Measurements from ENCODE around the gene BLVRB. TPM values are rescaled to one million over a fixed set of nuclear protein-coding genes. Genes with fewer than 3 reads are reported as not detected.

BLVRB gene
- total and polyA plus RNA-seq, 9 of the 15 experiments (the other 6 are each of a cell fraction or from before 2014, with no cell fraction given): 81.1 to 749 (median 331) TPM

DNA sequence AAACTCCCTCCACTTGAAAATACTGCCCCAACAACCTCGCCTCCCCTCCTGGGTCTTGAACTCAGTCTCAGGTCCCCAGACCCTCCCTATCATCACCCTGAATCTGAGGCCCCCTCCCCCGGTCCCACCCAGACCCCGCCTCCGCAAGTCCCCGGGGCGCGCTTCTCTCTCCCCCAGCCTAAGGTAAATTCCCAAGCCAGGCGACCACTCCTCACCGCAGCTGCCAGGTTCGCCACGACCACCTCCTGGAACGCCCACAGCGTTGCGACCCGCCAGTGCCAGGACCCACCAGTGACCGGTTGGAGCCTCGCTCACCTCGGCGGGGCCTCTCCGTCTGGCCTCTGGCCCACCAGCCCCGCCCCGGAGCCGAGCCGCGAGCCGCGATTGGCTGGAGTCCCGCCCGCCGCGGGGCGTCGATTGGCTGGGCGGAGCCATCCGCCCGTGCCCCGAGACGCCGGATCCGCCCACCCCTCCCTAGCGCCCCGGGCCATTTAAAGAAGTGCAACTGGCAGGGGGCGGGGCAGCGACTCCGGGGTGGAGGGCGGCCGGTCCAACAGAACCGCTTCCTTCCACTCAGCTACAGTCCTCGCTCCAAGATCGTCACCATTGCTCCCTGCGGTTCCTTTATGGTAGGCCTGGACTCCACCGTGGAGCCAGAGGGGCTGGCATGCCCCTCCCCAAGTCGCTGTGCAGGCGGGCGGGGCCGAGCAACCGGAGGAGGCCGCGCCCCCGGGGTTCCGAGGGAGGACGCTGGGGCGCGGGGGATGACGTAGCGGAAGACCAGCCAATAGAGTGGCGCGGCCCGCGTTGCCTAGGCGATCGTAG, 21.3 kb downstream of the BLVRB start, which contains the start of gene SERTAD3 (continued):
- no peak for TF ChIP-seq ZBTB2 (IDR thresholded peaks at IDR 0.05)
- peak in 1 of 2 experiments; percentile 40; a peak in 1 of 4 replicates for TF ChIP-seq KDM1A (IDR thresholded peaks at IDR 0.05)
- no peak for TF ChIP-seq ZNF644 (tag; IDR thresholded peaks at IDR 0.05; ENCODE audit: low read depth)
- TF ChIP-seq SMARCA5 (IDR thresholded peaks at IDR 0.05): no peak
- TF ChIP-seq LEF1 (IDR thresholded peaks at IDR 0.05): 0 out of 2 replicates have a peak, but pooled peaks have one; percentile 9
- peak; percentile 87 for TF ChIP-seq NFYB (IDR thresholded peaks at IDR 0.05; ENCODE audit: extremely low read depth, insufficient read length)
- no peak for TF ChIP-seq MXD1 (CRISPR knock-in tag; IDR thresholded peaks at IDR 0.05; ENCODE audit: borderline replicate concordance, poor library complexity, severe bottlenecking)
- no peak for TF ChIP-seq CREB5 (CRISPR knock-in tag; IDR thresholded peaks at IDR 0.05)
- TF ChIP-seq FOXM1 (IDR thresholded peaks at IDR 0.05; ENCODE audit: low read depth): no peak
- TF ChIP-seq FOXM1 (CRISPR knock-in tag; IDR thresholded peaks at IDR 0.05; ENCODE audit: low read depth): 0 out of 2 replicates have a peak, but pooled peaks have one; percentile 70
- no peak for TF ChIP-seq ZNF76 (CRISPR knock-in tag; IDR thresholded peaks at IDR 0.05; ENCODE audit: borderline replicate concordance)
- TF ChIP-seq ZFX (CRISPR knock-in tag; IDR thresholded peaks at IDR 0.05): peak; percentile 72
- TF ChIP-seq PHF20 (IDR thresholded peaks at IDR 0.05; ENCODE audit: partially characterized antibody): no peak
- TF ChIP-seq, protein P1, sequence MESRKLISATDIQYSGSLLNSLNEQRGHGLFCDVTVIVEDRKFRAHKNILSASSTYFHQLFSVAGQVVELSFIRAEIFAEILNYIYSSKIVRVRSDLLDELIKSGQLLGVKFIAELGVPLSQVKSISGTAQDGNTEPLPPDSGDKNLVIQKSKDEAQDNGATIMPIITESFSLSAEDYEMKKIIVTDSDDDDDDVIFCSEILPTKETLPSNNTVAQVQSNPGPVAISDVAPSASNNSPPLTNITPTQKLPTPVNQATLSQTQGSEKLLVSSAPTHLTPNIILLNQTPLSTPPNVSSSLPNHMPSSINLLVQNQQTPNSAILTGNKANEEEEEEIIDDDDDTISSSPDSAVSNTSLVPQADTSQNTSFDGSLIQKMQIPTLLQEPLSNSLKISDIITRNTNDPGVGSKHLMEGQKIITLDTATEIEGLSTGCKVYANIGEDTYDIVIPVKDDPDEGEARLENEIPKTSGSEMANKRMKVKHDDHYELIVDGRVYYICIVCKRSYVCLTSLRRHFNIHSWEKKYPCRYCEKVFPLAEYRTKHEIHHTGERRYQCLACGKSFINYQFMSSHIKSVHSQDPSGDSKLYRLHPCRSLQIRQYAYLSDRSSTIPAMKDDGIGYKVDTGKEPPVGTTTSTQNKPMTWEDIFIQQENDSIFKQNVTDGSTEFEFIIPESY (CRISPR knock-in tag; IDR thresholded peaks at IDR 0.05): peak; percentile 47; the same call in 1 of the 2 replicates
- no peak for TF ChIP-seq ZFP1 (CRISPR knock-in tag; IDR thresholded peaks at IDR 0.05)
- TF ChIP-seq MIER1 (IDR thresholded peaks at IDR 0.05; ENCODE audit: low read depth): no peak
- no peak for TF ChIP-seq YBX1 (IDR thresholded peaks at IDR 0.05)
- TF ChIP-seq SPI1 (IDR thresholded peaks at IDR 0.05; ENCODE audit: borderline replicate concordance, low read depth, low read length): peak; percentile 41; the same call in 1 of the 2 replicates
- TF ChIP-seq SMARCE1 (IDR thresholded peaks at IDR 0.05): no peak; the same call in none of the 2 replicates
- peak; percentile 97 to 99 for TF ChIP-seq MAZ (CRISPR knock-in tag; conservative IDR thresholded peaks at IDR 0.05 in 1 of 2, IDR thresholded peaks at IDR 0.05 in 1 of 2)
- no peak for TF ChIP-seq IRF1 (CRISPR knock-in tag; IDR thresholded peaks at IDR 0.05; ENCODE audit: borderline replicate concordance)
- TF ChIP-seq SREBF1 (IDR thresholded peaks at IDR 0.05; ENCODE audit: borderline replicate concordance, low read depth, low read length): no peak
- TF ChIP-seq EZH2 (IDR thresholded peaks at IDR 0.05; ENCODE audit: borderline replicate concordance, low read depth, low read length): no peak

All from K562 (cell line).